GM13976 (cell line): ENCODE results near the gene SLC2A11.
"Not testable (repeated sequence)": the region's sequence is repeated elsewhere in the genome, so short reads cannot be mapped to it uniquely, and the experiment has no call there.

ENCODE experiments used
- DNase-seq: peaks from one replicate; pipeline ENCODE4 v3.0.0; 2012; ENCODE audit warnings: low spot score
- in situ Hi-C: fragments of 300-500 bp; cut with MboI; formaldehyde crosslinking; loops from one replicate; pipeline ENCODE4 v1.12.0; 2022; ENCODE audit warnings: low sequenced_read_pairs, mixed read lengths, inconsistent platforms; ENCODE audit not compliant: unreplicated experiment
- TF ChIP-seq, protein P1 (sequence below): IDR thresholded peaks from 2 replicates; pipeline ENCODE4 v1.5.1; 2012; ENCODE audit warnings: borderline replicate concordance, mild to moderate bottlenecking; ENCODE audit not compliant: insufficient read depth; ENCODE audit errors: extremely low read depth, missing control alignments, control extremely low read depth

The SLC2A11 gene

DNA sequence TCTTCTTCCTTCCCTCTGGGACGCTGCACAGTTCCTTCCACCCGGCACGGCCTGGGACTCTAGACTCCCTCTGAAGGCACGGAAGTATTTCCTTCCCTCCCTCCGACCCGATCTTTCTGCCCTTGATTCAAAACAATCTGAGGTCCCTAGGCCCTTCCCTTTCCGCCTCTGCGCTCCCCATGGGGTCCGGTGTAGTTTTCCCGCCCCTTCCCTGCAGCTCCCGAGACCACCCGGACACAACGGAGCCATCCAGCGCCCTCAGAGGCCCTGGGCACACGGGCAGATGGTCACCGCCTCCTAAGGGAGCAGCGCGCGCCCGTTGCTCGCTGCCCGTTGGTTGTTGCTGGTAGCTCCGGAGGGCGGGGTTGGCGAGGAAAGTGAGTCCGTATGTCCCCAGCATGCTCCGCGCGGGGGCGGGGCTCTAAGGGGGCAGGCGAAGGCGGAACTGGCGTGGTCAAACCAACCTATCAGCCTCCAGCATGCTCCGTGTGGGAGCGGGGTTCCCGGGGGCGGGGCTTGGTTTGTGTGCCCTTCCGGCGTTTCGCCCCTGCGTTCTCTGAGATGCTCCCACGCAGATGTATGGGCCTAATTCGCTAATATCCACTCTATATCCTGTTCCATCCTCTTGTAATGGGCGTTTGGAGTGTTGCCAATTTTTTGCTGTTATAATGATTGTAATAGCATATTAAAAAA is 56.1 kb downstream of the SLC2A11 start:
- DNase-seq = peak; percentile 99
- TF ChIP-seq, protein P1, sequence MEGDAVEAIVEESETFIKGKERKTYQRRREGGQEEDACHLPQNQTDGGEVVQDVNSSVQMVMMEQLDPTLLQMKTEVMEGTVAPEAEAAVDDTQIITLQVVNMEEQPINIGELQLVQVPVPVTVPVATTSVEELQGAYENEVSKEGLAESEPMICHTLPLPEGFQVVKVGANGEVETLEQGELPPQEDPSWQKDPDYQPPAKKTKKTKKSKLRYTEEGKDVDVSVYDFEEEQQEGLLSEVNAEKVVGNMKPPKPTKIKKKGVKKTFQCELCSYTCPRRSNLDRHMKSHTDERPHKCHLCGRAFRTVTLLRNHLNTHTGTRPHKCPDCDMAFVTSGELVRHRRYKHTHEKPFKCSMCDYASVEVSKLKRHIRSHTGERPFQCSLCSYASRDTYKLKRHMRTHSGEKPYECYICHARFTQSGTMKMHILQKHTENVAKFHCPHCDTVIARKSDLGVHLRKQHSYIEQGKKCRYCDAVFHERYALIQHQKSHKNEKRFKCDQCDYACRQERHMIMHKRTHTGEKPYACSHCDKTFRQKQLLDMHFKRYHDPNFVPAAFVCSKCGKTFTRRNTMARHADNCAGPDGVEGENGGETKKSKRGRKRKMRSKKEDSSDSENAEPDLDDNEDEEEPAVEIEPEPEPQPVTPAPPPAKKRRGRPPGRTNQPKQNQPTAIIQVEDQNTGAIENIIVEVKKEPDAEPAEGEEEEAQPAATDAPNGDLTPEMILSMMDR = no peak
- in situ Hi-C loops = no loop called here

DNA sequence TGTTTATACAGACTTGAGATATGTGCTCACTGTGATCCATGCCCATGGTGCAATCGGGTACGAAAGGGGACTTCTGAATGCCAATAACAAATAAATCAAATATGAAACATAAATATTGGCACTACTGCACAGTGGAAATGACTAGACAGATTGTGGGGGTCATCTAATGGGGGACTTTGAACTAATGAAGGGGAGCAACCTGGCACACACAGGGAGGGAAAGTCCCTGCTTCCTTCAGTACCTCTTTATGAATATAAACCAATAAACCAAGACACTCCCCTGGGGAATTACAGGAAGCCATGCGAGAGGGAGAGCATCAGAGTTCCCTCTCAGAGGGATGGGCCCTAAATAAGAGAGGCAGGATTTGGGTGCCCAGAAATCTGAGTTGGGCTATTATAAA is 57.6 kb downstream of the SLC2A11 start:
- TF ChIP-seq, protein P1 = no peak
- in situ Hi-C loops = no loop called here
- no peak for DNase-seq

DNA sequence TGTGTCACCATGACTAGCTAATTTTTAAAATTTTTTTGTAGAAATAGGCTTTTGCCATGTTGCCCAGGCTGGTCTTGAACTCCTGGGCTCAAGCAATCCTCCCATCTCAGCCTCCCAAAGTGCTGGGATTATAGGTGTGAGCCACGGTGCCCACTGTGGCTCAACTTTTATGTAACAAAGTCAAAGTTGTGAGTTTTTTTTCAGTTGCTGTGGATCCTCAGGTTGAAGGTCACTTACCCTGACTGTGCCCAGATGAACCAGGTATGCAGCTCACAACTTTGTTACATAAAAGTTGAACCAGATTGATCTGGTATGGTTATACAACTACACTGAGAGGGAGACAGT is 62.6 kb downstream of the SLC2A11 start:
- DNase-seq, in situ Hi-C loops: not testable (repeated sequence)

DNA sequence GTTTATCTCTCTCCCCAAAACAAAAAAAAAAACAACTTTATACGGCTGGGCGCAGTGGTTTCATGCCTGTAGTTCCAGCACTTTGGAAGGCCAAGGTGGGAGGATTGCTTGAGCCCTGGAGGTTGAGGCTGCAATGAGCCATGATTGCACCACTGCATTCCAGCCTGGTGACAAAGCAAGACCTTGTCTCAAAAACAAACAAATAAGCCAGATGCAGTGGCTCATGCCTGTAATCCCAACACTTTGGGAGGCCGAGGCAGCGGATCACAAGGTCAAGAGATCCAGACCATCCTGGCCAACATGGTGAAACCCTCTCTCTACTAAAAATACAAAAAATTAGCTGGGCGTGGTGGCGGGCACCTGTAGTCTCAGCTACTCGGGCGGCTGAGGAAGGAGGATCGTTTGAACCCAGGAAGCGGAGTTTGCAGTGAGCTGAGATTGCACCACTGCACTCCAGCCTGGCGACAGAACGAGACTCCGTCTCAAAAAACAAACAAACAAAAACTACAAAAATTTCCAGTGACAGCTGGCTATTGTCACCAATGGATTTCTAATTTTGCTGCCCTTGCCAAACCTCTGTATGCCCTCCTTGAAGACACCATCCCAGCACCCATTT is 64.0 kb downstream of the SLC2A11 start:
- DNase-seq, in situ Hi-C loops: not testable (repeated sequence)

DNA sequence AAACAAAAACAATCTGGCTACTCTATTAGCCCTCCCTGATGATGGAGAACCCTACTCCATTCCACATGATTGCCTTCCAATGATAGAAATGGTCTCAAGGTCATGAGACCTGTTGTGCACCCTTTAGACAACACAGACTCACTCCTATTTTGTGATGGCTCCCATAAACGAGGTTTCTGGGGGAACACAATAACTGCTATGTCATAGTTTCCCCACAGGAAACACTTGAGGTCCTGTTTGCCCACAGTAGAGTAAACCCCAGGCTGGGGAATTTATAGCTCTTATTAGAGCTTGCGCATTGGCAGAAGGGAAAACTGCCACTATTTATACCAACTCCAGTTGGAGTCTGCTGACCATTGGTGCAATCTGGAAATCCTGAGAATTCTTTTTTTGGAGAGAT is 65.2 kb downstream of the SLC2A11 start:
- TF ChIP-seq, protein P1 = no peak
- in situ Hi-C loops = no loop called here
- no peak for DNase-seq

DNA sequence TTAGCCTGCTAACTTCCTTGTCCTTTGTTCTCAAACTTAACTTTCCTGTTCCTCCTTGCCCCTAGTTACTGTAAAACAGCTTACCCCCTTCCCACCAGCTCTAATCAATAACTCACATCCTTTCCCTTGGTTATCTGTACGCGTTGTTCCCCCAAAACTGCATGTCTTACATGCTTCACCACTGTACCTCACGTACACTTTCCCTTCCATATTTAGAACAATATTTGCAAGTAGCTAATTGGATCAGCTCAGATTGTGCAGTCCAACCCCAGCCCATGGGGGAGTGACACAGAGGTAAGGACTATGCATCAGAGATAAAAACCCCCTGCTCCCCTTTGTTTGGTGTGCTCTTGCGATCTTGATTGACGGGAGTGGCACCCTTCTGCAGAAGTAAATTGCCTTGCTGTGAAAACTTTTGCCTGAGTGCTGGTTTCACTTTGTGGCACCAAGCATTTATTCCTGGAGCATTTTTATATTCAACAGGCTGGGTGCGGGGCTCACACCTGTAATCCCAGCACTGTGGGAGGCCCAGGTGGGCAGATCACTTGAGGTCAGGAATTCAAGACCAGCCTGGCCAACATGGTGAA is 67.4 kb downstream of the SLC2A11 start:
- in situ Hi-C loops = no loop called here
- TF ChIP-seq, protein P1 = no peak
- no peak for DNase-seq

DNA sequence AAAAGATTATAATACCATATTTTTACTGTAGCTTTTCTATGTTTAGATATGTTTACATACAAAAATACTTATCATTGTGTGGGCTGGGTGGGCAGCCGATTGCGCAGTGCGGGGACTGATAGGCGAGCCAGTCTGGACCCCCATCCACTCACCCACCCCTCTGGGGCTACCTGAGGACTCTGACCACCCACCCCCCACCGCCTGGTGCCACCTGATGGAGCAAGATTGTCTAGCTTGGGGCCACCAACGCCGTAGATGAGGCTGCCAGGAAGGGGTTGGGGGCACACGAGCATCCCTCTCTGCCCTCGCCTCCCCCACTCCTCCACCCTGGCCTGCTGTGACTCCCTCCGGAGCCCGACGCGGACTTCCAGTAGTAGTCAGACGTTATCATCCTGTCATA is 68.9 kb downstream of the SLC2A11 start:
- DNase-seq = no peak
- TF ChIP-seq, protein P1 = no peak
- in situ Hi-C loops = no loop called here
